ENCODE results near the gene ARFGAP3.

The ARFGAP3 gene

GRCh38 chr22:42856865-42857704 is at the start of gene ARFGAP3:
Gene ARFGAP3, minus strand, starts transcription at chr22:42857273. Its CDS starts 91 bp downstream, at chr22:42857182.
- peak; percentile 86 to 93 for DNase-seq (ENCODE audit: low read depth in 2 of 2)

GRCh38 chr22:42905702-42906183 is 48.7 kb upstream of the ARFGAP3 start:
- DNase-seq (ENCODE audit: low read depth in 2 of 2): no peak

- DNase-seq (ENCODE audit: low read depth in 2 of 2): no peak
Measured at GRCh38 chr22:42905217-42905616, 48.1 kb upstream of the ARFGAP3 start.

GRCh38 chr22:42904050-42904449 is 47.0 kb upstream of the ARFGAP3 start:
- no peak for DNase-seq (ENCODE audit: low read depth in 2 of 2)

GRCh38 chr22:42902875-42903510 is 45.9 kb upstream of the ARFGAP3 start:
- no peak for DNase-seq (ENCODE audit: low read depth in 2 of 2)

GRCh38 chr22:42901790-42902508 is 44.9 kb upstream of the ARFGAP3 start:
- DNase-seq (ENCODE audit: low read depth in 2 of 2): no peak

- DNase-seq (ENCODE audit: low read depth in 2 of 2): no peak
Measured at GRCh38 chr22:42897960-42898359, 40.9 kb upstream of the ARFGAP3 start.

- no peak for DNase-seq (ENCODE audit: low read depth in 2 of 2)
Measured at GRCh38 chr22:42895541-42895981, 38.5 kb upstream of the ARFGAP3 start.

- no peak for DNase-seq (ENCODE audit: low read depth in 2 of 2)
Measured at GRCh38 chr22:42895087-42895486, 38.0 kb upstream of the ARFGAP3 start.

- DNase-seq (ENCODE audit: low read depth in 2 of 2): no peak
Measured at GRCh38 chr22:42893371-42894150, 36.5 kb upstream of the ARFGAP3 start.

GRCh38 chr22:42892571-42893316 is 35.7 kb upstream of the ARFGAP3 start:
- no peak for DNase-seq (ENCODE audit: low read depth in 2 of 2)

- DNase-seq (ENCODE audit: low read depth in 2 of 2): no peak
Measured at GRCh38 chr22:42892156-42892555, 35.1 kb upstream of the ARFGAP3 start.

GRCh38 chr22:42891696-42892095 is 34.6 kb upstream of the ARFGAP3 start:
- DNase-seq (ENCODE audit: low read depth in 2 of 2): no peak

GRCh38 chr22:42891008-42891407 is 33.9 kb upstream of the ARFGAP3 start:
- no peak for DNase-seq (ENCODE audit: low read depth in 2 of 2)

GRCh38 chr22:42889304-42889703 is 32.2 kb upstream of the ARFGAP3 start:
- DNase-seq (ENCODE audit: low read depth in 2 of 2): no peak

GRCh38 chr22:42887523-42888507 is 30.7 kb upstream of the ARFGAP3 start:
- DNase-seq (ENCODE audit: low read depth in 2 of 2): no peak

GRCh38 chr22:42887120-42887519 is 30.0 kb upstream of the ARFGAP3 start:
- no peak for DNase-seq (ENCODE audit: low read depth in 2 of 2)

- DNase-seq (ENCODE audit: low read depth in 2 of 2): no peak
Measured at GRCh38 chr22:42885446-42885845, 28.4 kb upstream of the ARFGAP3 start.

GRCh38 chr22:42884616-42885375 is 27.7 kb upstream of the ARFGAP3 start:
- no peak for DNase-seq (ENCODE audit: low read depth in 2 of 2)

All from stimulated activated CD8-positive, alpha-beta memory T cell treated with anti-CD3 and anti-CD28 coated beads, Interleukin-15, amount 100 ng/mL, for 4 hours (primary cell).